Calu3 (cell line): ENCODE results near the gene GRIK4. TPM values are rescaled to one million over a fixed set of nuclear protein-coding genes. Genes with fewer than 3 reads are reported as not detected.

Source experiments
- BruUV-seq: library from RNA; stranded (reverse); fragments of 400-500 nt; replicated peaks from 2 replicates; lab custom pipeline; 2021; lab: Mats Ljungman, UMichigan
- CTCF ChIA-PET: fragments of 300-600 bp; sonication (Branson Sonifier 250); formaldehyde crosslinking; loops from one replicate; lab custom pipeline; 2022; ENCODE audit warnings: antibody characterized with exemption; lab: Charles Lee
- DNase-seq: peaks from one replicate; pipeline ENCODE4 v3.0.0; 2022
- H3K27ac Mint-ChIP-seq: one replicate; pipeline ENCODE4 v1.8.0; 2022; ENCODE audit warnings: mixed read lengths; ENCODE audit not compliant: unreplicated experiment
- H3K27me3 Mint-ChIP-seq: one replicate; pipeline ENCODE4 v1.8.0; 2022; ENCODE audit warnings: mixed read lengths; ENCODE audit not compliant: unreplicated experiment
- H3K36me3 Mint-ChIP-seq: one replicate; pipeline ENCODE4 v1.8.0; 2022; ENCODE audit warnings: mild to moderate bottlenecking, moderate library complexity, mixed read lengths; ENCODE audit not compliant: insufficient read depth, unreplicated experiment
- H3K4me1 Mint-ChIP-seq: one replicate; pipeline ENCODE4 v1.8.0; 2022; ENCODE audit warnings: mild to moderate bottlenecking, low read depth, mixed read lengths; ENCODE audit not compliant: unreplicated experiment
- H3K4me3 Mint-ChIP-seq: one replicate; pipeline ENCODE4 v1.8.0; 2022; ENCODE audit warnings: mild to moderate bottlenecking, low read depth, moderate library complexity, mixed read lengths; ENCODE audit not compliant: unreplicated experiment
- H3K9me3 Mint-ChIP-seq: one replicate; pipeline ENCODE4 v1.8.0; 2022; ENCODE audit warnings: low read depth, mixed read lengths; ENCODE audit not compliant: unreplicated experiment
- CTCF ChIP-seq: fragments of 200-600 bp; IDR thresholded peaks from one replicate; pipeline ENCODE4 v1.8.0; 2022; ENCODE audit warnings: antibody characterized with exemption; ENCODE audit not compliant: unreplicated experiment
- intact Hi-C: fragments of 100-400 bp; cut with micrococcal nuclease; formaldehyde crosslinking; loops from one replicate; pipeline ENCODE4 v1.10.0; 2022; ENCODE audit not compliant: unreplicated experiment
- total RNA-seq: library from RNA; stranded (reverse); gene quantifications from 2 replicates; pipeline ENCODE4 v1.2.3, GENCODE V29; 2022

GRIK4 gene
- total RNA-seq, 1 experiment from 2014 or later = not detected

- no TSS peak for BruUV-seq
- CTCF ChIA-PET = no interaction called here
Observed at GRCh38 chr11:120676991-120677390, 165.4 kb downstream of the GRIK4 start.

DNA sequence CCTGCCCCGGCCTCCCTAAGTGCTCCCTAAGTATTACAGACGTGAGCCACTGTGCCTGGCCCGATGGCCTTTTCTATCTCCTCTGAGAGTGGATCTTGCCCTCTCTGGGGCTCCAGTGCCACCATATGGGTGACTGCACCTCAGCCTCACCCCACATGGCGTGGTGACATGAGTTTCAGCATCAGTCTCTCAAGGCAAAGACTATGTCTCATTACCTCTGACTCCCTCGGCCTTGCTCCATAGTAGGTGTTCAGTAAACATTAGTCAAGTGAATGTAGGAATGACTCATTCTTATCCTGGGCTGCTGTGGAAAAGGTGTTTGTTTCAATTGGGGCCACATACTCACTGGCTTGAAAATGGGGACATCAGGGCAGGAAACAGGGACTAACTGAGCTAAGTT lies 168.8 kb downstream of the GRIK4 start:
- no peak for DNase-seq
- CTCF ChIA-PET = no interaction called here

More at GRCh38 chr11:120676991-120677390, 165.4 kb downstream of the GRIK4 start:
- no peak overlapping the region for H3K4me3 Mint-ChIP-seq
- peaks cover 30% of the 10 kb centered on the region for H3K27me3 Mint-ChIP-seq
- intact Hi-C loops = no loop called here
- DNase-seq = no peak
- no peak overlapping the region for H3K27ac Mint-ChIP-seq
- H3K9me3 Mint-ChIP-seq = no peaks in the 10 kb centered on the region
- H3K36me3 Mint-ChIP-seq = no peaks in the 10 kb centered on the region
- no peaks in the 10 kb centered on the region for H3K4me1 Mint-ChIP-seq
- TF ChIP-seq CTCF = no peak

GRCh38 chr11:120681434-120682331 lies 170.1 kb downstream of the GRIK4 start:
- Mint-ChIP-seq H3K27ac (no peak overlapping the region), H3K36me3 (no peaks in the 10 kb centered on the region), H3K27me3 (peaks cover 77% of the 10 kb centered on the region), H3K4me1 (no peaks in the 10 kb centered on the region), H3K9me3 (no peaks in the 10 kb centered on the region), H3K4me3 (no peak overlapping the region)
- no TSS peak for BruUV-seq
- CTCF ChIA-PET = interaction anchor here (0.7 kb wide), 1 partner anchor 385 kb away, joined by 3 read pairs; no protein-coding TSS in a partner anchor
- intact Hi-C loops = loop anchor here (10.0 kb wide), 1 partner anchor 347 kb away; the partner anchor contains the start of gene ARHGEF12
- DNase-seq = no peak
- no peak for TF ChIP-seq CTCF

More for the DNA sequence above, 168.8 kb downstream of the GRIK4 start:
- intact Hi-C loops = loop anchor here (10.0 kb wide), 1 partner anchor 346 kb away; the partner anchor contains the start of gene ARHGEF12
- Mint-ChIP-seq H3K9me3 (no peaks in the 10 kb centered on the region), H3K36me3 (no peaks in the 10 kb centered on the region), H3K4me1 (no peaks in the 10 kb centered on the region), H3K27me3 (peaks cover 63% of the 10 kb centered on the region), H3K27ac (no peak overlapping the region), H3K4me3 (no peak overlapping the region)
- BruUV-seq = no TSS peak
- TF ChIP-seq CTCF = no peak

- intact Hi-C loops = loop anchor here (10.0 kb wide), 1 partner anchor 347 kb away; the partner anchor contains the start of gene ARHGEF12
- CTCF ChIA-PET = interaction anchor here (0.7 kb wide), 1 partner anchor 385 kb away, joined by 3 read pairs; no protein-coding TSS in a partner anchor
- H3K27ac Mint-ChIP-seq = no peak overlapping the region
- BruUV-seq = no TSS peak
- H3K4me1 Mint-ChIP-seq = no peaks in the 10 kb centered on the region
- no peaks in the 10 kb centered on the region for H3K9me3 Mint-ChIP-seq
- no peaks in the 10 kb centered on the region for H3K36me3 Mint-ChIP-seq
- DNase-seq = no peak
- peaks cover 83% of the 10 kb centered on the region for H3K27me3 Mint-ChIP-seq
- no peak for TF ChIP-seq CTCF
- H3K4me3 Mint-ChIP-seq = no peak overlapping the region
Observed at GRCh38 chr11:120682332-120682649, 170.7 kb downstream of the GRIK4 start.
